GM20000 (cell line): ENCODE results near the gene SHC2.

Experiments used
- DNase-seq: peaks from one replicate; pipeline ENCODE4 v3.0.0; 2012; ENCODE audit warnings: low spot score
- CTCF ChIP-seq: IDR thresholded peaks from 2 replicates; pipeline ENCODE4 v1.5.1; 2012; ENCODE audit warnings: mild to moderate bottlenecking, control low read depth; ENCODE audit errors: extremely low read depth, missing control alignments

Gene SHC2

GRCh38 chr19:495081-495401 lies 34.2 kb upstream of the SHC2 start:
- TF ChIP-seq CTCF: no peak
- DNase-seq: no peak

GRCh38 chr19:494171-495080 lies 33.6 kb upstream of the SHC2 start:
- no peak for TF ChIP-seq CTCF
- no peak for DNase-seq

- no peak for DNase-seq
- TF ChIP-seq CTCF: no peak
Measured at GRCh38 chr19:493391-494170, 32.7 kb upstream of the SHC2 start.

- TF ChIP-seq CTCF: no peak
- DNase-seq: no peak
Measured at GRCh38 chr19:492091-492531, 31.3 kb upstream of the SHC2 start.

- TF ChIP-seq CTCF: no peak
- no peak for DNase-seq
Measured at GRCh38 chr19:491146-491741, 30.4 kb upstream of the SHC2 start.

- DNase-seq: peak; percentile 67
- no peak for TF ChIP-seq CTCF
Measured at GRCh38 chr19:489418-490196, 28.8 kb upstream of the SHC2 start.
